Activated naive CD4-positive, alpha-beta T cell treated with anti-CD3 and anti-CD28 coated beads for 36 hours (primary cell): ENCODE results near the gene CCDC91. TPM values are rescaled to one million over a fixed set of nuclear protein-coding genes. Genes with fewer than 3 reads are reported as not detected.

Experiments
- CTCF ChIA-PET: fragments of 350-600 bp; sonication (Branson Sonifier 250); formaldehyde crosslinking; loops from one replicate; lab custom pipeline; 2021; ENCODE audit warnings: antibody characterized with exemption; lab: Charles Lee
- DNase-seq: peaks from one replicate; pipeline ENCODE4 v3.0.0-alpha.2; 2020
- H3K27ac Mint-ChIP-seq: one replicate; pipeline ENCODE4 v1.8.0; 2021; ENCODE audit warnings: mild to moderate bottlenecking, mixed read lengths
- H3K27me3 Mint-ChIP-seq: one replicate; pipeline ENCODE4 v1.8.0; 2021; ENCODE audit warnings: low read depth, mixed read lengths
- H3K36me3 Mint-ChIP-seq: one replicate; pipeline ENCODE4 v1.8.0; 2021; ENCODE audit warnings: low read depth, mixed read lengths
- H3K4me1 Mint-ChIP-seq: one replicate; pipeline ENCODE4 v1.8.0; 2021; ENCODE audit warnings: low read depth, mixed read lengths
- H3K4me3 Mint-ChIP-seq: one replicate; pipeline ENCODE4 v1.8.0; 2021; ENCODE audit warnings: mild to moderate bottlenecking, moderate library complexity, mixed read lengths
- H3K9me3 Mint-ChIP-seq: one replicate; pipeline ENCODE4 v1.8.0; 2021; ENCODE audit warnings: mixed read lengths
- intact Hi-C: fragments of 100-400 bp; cut with micrococcal nuclease; formaldehyde crosslinking; loops from one replicate; pipeline ENCODE4 v1.15.1; 2023
- total RNA-seq, 2 experiments: library from RNA; stranded (reverse); gene quantifications; one replicate each; pipeline ENCODE4 v1.2.3, GENCODE V29; 2021

The CCDC91 gene, protein sequence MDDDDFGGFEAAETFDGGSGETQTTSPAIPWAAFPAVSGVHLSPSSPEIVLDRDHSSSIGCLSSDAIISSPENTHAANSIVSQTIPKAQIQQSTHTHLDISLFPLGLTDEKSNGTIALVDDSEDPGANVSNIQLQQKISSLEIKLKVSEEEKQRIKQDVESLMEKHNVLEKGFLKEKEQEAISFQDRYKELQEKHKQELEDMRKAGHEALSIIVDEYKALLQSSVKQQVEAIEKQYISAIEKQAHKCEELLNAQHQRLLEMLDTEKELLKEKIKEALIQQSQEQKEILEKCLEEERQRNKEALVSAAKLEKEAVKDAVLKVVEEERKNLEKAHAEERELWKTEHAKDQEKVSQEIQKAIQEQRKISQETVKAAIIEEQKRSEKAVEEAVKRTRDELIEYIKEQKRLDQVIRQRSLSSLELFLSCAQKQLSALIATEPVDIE
- total RNA-seq, result 10 to 100 TPM; 15.3 to 16.1 TPM

DNA sequence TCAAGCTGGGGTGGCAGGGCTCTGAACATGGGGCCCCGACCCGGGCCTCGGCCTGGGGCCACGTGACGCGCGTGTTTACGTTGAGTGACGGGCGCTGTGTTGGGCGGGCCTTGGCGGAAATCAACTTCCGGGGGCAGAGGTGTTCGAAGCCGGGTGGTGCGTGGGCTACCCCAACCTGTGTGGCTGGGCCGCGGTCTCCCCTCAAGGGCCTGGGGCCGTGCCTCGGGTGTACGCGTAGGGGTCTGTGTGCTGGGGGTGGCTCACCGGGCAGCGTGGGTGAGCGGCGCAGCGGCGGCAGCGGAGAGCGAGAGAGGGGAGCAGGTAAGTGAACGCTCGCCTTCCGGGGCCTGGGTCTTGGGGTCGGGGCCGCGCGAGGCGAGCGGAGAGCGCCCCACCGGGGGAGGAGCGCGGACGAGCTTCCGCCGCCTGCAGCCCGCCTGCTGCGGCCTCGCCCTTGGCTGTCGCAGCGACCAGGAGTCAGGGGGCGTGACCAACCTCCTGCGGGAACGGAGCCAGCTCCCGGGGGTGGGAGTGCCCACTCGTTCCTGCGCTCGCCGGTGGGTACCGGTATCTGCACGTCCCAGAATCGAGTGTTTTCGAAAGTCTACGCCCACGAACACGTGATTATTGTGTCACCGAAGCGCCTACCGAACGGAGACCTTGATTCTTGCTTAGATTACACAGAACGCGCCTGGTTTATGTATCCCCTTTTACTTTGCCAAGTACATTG is at the start of gene CCDC91:
TSS of gene CCDC91 (plus strand) at position 136 of the 730 bp plus-strand sequence. CDS start 66,760 bp downstream, outside the sequence.
- DNase-seq, result peak; percentile 91
- Mint-ChIP-seq H3K27ac (peak within 1 kb of the TSS; percentile 97), H3K4me3 (peak within 1 kb of the TSS; percentile 96), H3K36me3 (peaks cover 17% of the 10 kb centered on the region), H3K9me3 (peaks cover 17% of the 10 kb centered on the region), H3K4me1 (peaks cover 57% of the 10 kb centered on the region), H3K27me3 (no peaks in the 10 kb centered on the region)
- intact Hi-C loops, result loop anchor here (1.0 to 10.0 kb wide), 6 partner anchors 33 to 1194 kb away; partner anchors contain the start of genes ERGIC2 and MRPS35
- CTCF ChIA-PET, result interaction anchor here (0.7 kb wide), 1 partner anchor 97 kb away, joined by 3 read pairs; no protein-coding TSS in a partner anchor

DNA sequence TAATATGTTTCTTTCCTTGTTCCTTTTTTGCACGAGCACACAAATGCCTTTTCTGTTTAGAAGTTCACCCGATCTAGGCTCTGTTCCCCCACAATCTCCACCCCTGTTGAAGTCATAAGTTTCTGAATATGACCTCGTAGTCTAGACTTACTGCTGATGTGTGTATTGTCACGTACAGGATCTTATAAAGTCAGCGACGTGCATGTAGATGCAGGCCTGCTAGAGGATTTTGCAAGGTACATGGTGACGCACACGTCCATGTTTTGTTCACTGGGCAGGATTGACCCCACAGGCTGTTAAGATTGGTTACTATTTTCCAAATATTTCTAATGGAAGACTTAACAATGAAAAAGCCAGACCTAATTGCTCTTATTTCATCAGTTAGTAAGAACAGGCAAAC is 46.2 kb upstream of the CCDC91 start:
- Mint-ChIP-seq H3K9me3 (no peaks in the 10 kb centered on the region), H3K27me3 (no peaks in the 10 kb centered on the region), H3K36me3 (no peaks in the 10 kb centered on the region), H3K4me3 (no peak overlapping the region), H3K27ac (no peak overlapping the region), H3K4me1 (no peaks in the 10 kb centered on the region)
- intact Hi-C loops, result no loop called here
- CTCF ChIA-PET, result no interaction called here
- no peak for DNase-seq

DNA sequence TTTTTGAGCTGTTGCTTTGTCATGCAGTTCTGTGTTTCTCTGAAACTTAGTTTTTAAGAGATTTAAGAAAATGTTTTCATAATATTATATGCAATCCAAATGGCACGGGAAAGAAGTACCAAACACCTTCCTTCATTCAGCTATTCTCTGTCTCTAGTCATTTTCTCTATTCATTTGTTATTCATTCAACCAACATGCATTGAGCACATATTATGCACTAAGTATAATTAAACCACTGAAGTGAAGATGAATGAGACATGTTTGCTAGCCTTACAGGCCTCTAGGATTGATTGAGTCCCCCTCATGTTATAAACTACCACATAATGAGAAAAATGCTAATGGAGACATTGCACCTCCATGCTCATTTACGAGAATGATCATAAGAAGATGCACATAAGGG is 45.7 kb upstream of the CCDC91 start:
- CTCF ChIA-PET, result no interaction called here
- Mint-ChIP-seq H3K4me3 (no peak overlapping the region), H3K9me3 (no peaks in the 10 kb centered on the region), H3K27me3 (peaks cover 2% of the 10 kb centered on the region), H3K4me1 (no peaks in the 10 kb centered on the region), H3K27ac (no peak overlapping the region), H3K36me3 (no peaks in the 10 kb centered on the region)
- DNase-seq, result no peak
- intact Hi-C loops, result no loop called here

DNA sequence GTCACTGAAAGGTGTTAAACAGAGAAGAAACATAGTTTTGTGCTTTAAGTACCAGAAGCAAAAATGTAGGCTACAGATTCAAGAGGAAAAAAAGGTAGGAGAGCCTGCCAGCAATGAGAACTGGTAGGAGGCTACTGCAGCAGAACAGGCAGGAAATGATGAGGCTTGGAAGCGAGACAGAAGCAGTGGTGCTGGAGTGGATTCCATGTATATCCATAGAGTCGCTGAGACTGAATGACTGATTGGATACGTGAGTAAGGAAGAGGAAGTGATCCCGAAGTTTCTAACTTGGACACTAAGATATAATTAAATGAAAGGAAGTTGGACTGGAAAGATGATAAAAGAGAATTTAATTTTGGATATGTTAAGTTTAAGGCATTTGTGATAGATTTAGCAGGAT is 45.0 kb upstream of the CCDC91 start:
- CTCF ChIA-PET, result no interaction called here
- Mint-ChIP-seq H3K27ac (no peak overlapping the region), H3K4me3 (no peak overlapping the region), H3K36me3 (no peaks in the 10 kb centered on the region), H3K9me3 (peaks cover 2% of the 10 kb centered on the region), H3K27me3 (peaks cover 5% of the 10 kb centered on the region), H3K4me1 (no peaks in the 10 kb centered on the region)
- DNase-seq, result no peak
- intact Hi-C loops, result no loop called here

DNA sequence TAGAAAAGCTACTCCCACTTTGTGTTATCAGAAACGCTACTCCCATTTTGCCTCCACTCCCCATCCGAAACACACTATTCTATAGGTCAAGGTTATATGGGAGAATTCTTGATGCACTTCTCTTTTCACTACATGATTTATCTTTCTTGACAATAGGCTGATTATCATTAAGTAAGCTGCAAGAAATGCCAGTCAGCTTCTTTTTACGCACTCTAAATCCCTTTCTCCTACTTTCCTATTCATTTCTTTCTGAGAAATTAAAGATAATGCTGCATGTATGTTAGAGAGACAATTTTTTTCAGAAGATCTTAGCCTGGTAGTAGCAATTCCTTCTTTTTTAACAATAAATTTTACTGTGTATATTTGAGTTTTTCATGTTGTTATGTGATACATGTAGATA is 41.0 kb upstream of the CCDC91 start:
- no peak for DNase-seq
- peaks cover 15% of the 10 kb centered on the region for H3K9me3 Mint-ChIP-seq
- H3K4me1 Mint-ChIP-seq, result no peaks in the 10 kb centered on the region
- CTCF ChIA-PET, result no interaction called here
- peaks cover 8% of the 10 kb centered on the region for H3K27me3 Mint-ChIP-seq
- H3K36me3 Mint-ChIP-seq, result no peaks in the 10 kb centered on the region
- H3K4me3 Mint-ChIP-seq, result no peak overlapping the region
- H3K27ac Mint-ChIP-seq, result no peak overlapping the region
- intact Hi-C loops, result no loop called here

DNA sequence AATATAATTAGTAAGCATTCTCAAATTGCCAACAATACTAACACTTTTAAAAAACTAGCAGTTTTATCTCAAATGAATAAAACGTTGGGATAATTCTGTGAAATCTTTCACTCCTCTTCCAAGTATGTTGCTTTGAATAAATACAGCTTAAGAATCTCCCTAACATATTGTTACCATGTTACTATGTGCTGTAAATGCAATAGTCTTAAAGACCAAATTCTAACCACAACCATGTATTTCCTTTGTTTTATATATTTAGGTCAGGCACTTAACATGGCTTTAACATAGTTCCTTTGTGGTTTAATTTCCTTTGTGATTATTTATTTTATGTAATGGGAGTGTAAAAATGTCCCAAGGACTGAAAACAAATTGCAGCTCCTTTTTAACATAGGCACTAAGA is 33.9 kb upstream of the CCDC91 start:
- Mint-ChIP-seq H3K9me3 (peaks cover 3% of the 10 kb centered on the region), H3K27me3 (peaks cover 3% of the 10 kb centered on the region), H3K4me3 (no peak overlapping the region), H3K4me1 (no peaks in the 10 kb centered on the region), H3K36me3 (no peaks in the 10 kb centered on the region), H3K27ac (no peak overlapping the region)
- intact Hi-C loops, result no loop called here
- CTCF ChIA-PET, result interaction anchor here (0.5 to 0.8 kb wide), 2 partner anchors 17 to 425 kb away, joined by 3 read pairs; no protein-coding TSS in a partner anchor
- no peak for DNase-seq

DNA sequence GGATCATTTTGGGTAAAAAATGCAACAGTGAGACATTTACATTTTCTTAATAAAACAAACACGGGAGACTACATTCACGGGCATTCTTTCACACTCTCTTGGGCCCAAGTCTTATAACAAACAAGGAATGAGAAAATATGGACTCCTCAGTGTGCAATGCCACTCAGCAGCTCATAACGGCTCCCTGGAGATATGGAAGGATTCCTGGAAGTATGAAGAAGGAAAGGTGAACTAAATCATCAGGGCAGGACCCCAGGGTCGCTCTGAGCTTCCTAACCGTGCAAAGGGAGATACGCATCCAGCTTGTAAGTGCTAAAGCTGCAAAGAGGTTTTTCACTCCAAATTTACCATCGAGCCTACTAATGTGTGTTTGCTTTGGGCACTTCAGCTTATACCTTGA is 33.5 kb upstream of the CCDC91 start:
- CTCF ChIA-PET, result no interaction called here
- no peaks in the 10 kb centered on the region for H3K4me1 Mint-ChIP-seq
- peaks cover 3% of the 10 kb centered on the region for H3K9me3 Mint-ChIP-seq
- DNase-seq, result no peak
- no peak overlapping the region for H3K27ac Mint-ChIP-seq
- H3K4me3 Mint-ChIP-seq, result no peak overlapping the region
- intact Hi-C loops, result no loop called here
- peaks cover 3% of the 10 kb centered on the region for H3K27me3 Mint-ChIP-seq
- no peaks in the 10 kb centered on the region for H3K36me3 Mint-ChIP-seq

DNA sequence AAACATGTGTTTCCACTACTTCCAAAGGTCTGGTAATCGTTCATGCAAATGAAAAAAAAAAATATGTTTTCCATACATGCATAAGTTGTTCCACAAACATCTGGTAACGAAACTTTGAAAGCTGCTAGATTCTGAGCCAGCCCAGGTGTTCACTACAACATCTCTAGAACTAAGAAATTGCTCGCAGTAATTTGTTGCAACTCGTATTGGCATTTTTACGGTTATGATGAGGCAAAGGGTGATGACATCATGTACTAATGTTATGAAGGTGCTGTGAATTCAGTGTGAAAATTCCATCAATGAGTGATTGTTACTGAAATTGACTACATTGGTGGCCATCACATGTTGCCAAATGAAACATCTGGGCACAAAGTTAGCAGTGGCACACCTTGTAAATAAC is 31.9 kb upstream of the CCDC91 start:
- H3K4me3 Mint-ChIP-seq, result no peak overlapping the region
- DNase-seq, result no peak
- H3K36me3 Mint-ChIP-seq, result no peaks in the 10 kb centered on the region
- CTCF ChIA-PET, result no interaction called here
- no peaks in the 10 kb centered on the region for H3K27me3 Mint-ChIP-seq
- no peak overlapping the region for H3K27ac Mint-ChIP-seq
- H3K9me3 Mint-ChIP-seq, result no peaks in the 10 kb centered on the region
- H3K4me1 Mint-ChIP-seq, result no peaks in the 10 kb centered on the region
- intact Hi-C loops, result no loop called here

DNA sequence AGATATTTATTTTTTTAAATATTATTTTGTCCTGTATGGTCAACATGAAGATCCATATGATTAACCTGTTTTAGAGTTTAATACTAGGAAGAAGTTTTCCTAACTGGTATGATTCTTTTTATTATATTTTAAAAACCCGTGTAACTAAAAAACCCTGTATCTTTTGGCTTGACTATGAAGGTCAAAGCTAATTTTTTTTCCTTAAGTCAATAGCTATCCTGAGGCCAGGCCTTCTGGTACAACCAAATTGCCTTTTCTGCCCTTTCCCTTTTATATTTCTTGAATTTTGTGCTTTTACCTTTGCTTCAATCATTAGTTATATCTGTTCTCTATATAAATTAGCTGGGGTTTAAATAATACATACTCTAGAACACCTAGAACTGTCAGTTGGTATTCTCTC is 30.6 kb upstream of the CCDC91 start:
- DNase-seq, result no peak
- H3K9me3 Mint-ChIP-seq, result no peaks in the 10 kb centered on the region
- H3K36me3 Mint-ChIP-seq, result peaks cover 1% of the 10 kb centered on the region
- H3K4me1 Mint-ChIP-seq, result no peaks in the 10 kb centered on the region
- H3K4me3 Mint-ChIP-seq, result no peak overlapping the region
- H3K27ac Mint-ChIP-seq, result no peak overlapping the region
- CTCF ChIA-PET, result interaction anchor here (1.2 kb wide), 1 partner anchor 13 kb away, joined by 3 read pairs; no protein-coding TSS in a partner anchor
- intact Hi-C loops, result no loop called here
- no peaks in the 10 kb centered on the region for H3K27me3 Mint-ChIP-seq

DNA sequence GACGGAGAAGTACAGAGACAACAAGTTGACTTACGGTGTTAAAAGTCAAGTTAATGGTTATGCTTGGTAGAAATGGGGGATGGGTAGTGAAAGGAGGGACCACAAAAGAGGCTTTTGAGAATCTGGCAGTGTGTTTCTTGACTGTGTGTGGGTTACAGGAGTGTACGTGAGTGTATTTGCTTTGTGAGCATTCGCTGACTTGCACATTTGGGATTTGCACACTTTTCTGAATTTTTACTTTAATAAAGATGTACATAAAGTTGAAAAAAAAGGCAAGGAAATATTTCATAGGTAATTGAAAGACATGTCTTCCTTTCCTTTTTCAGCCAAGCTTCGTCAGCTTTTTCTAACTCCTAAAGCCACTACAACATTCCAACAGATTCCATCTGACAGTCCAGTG is 28.6 kb upstream of the CCDC91 start:
- Mint-ChIP-seq H3K27ac (no peak overlapping the region), H3K27me3 (no peaks in the 10 kb centered on the region), H3K4me3 (no peak overlapping the region), H3K4me1 (no peaks in the 10 kb centered on the region), H3K9me3 (no peaks in the 10 kb centered on the region), H3K36me3 (peaks cover 1% of the 10 kb centered on the region)
- DNase-seq, result no peak
- CTCF ChIA-PET, result no interaction called here
- intact Hi-C loops, result no loop called here

DNA sequence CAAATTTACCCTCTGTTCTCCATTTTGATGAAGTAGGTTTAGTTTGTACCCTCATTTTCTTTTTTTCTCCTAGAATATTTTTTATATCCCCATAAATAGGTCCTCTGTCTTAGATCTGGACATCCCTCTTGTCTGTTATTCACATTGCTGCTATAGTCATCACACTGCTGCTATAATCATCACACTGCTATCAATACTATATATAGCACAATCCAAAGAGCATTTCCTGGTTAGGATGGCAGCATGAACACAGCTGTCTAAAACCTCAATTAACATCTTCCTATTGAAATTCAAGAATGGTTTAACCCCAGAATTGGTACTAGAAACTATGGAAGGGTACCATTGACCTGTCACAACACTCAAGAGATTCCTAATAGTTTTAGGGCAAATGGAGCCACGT is 27.6 kb upstream of the CCDC91 start:
- H3K4me1 Mint-ChIP-seq, result no peaks in the 10 kb centered on the region
- no peaks in the 10 kb centered on the region for H3K9me3 Mint-ChIP-seq
- H3K36me3 Mint-ChIP-seq, result peaks cover 1% of the 10 kb centered on the region
- intact Hi-C loops, result no loop called here
- no peak overlapping the region for H3K4me3 Mint-ChIP-seq
- CTCF ChIA-PET, result no interaction called here
- H3K27me3 Mint-ChIP-seq, result no peaks in the 10 kb centered on the region
- no peak for DNase-seq
- H3K27ac Mint-ChIP-seq, result no peak overlapping the region

DNA sequence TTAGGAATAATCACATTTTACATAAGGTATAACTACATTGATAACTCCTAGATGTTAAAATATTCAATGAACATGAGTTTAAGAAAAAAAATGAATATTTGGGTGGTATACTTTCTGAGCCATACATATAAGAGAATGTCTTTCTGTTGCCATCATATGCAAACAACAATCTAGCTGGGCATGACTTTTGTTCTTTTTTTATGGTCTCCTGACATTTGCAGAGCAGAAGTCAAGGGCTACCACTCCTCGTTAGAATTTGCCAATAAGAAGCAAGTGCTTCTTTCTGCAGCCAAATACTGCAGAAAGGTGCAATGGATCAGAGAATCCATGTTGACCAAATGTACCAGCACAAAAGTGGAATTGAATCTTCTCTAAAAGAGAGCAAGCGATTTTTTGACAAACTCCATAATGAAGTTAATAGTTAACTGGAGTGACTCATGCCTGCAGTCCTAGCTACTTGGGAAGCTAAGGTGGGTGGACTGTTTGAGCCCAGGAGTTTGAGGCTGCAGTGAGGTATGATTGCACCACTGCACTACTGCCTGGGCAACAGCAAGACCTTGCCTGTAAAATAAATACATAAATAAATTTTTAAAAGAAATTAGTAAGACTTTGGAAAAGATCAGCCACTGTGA is 25.5 kb upstream of the CCDC91 start:
- no peak for DNase-seq
- H3K9me3 Mint-ChIP-seq, result no peaks in the 10 kb centered on the region
- H3K36me3 Mint-ChIP-seq, result peaks cover 1% of the 10 kb centered on the region
- CTCF ChIA-PET, result interaction anchor here (0.6 kb wide), 1 partner anchor 303 kb away, joined by 3 read pairs; no protein-coding TSS in a partner anchor
- intact Hi-C loops, result no loop called here
- H3K4me3 Mint-ChIP-seq, result no peak overlapping the region
- H3K27ac Mint-ChIP-seq, result no peak overlapping the region
- H3K4me1 Mint-ChIP-seq, result no peaks in the 10 kb centered on the region
- H3K27me3 Mint-ChIP-seq, result no peaks in the 10 kb centered on the region
